Prostate gland (tissue), 2 donors: ENCODE results near the gene PTPN23. TPM values are rescaled to one million over a fixed set of nuclear protein-coding genes. Genes with fewer than 3 reads are reported as not detected.

Experiments
- DNase-seq: peaks from one replicate; pipeline ENCODE4 v3.0.0-alpha.2; 2019; ENCODE audit warnings: low spot score
- H3K27ac ChIP-seq, 2 donors: fragments of 200-600 bp; sonication (generic); 2 replicates each; pipeline ENCODE4 v1.5.1; 2017 to 2019
- H3K27me3 ChIP-seq: fragments of 200-600 bp; sonication (generic); replicated peaks from 2 replicates; pipeline ENCODE4 v1.5.1; 2019; ENCODE audit not compliant: insufficient read depth
- H3K36me3 ChIP-seq, 2 donors: fragments of 200-600 bp; sonication (generic); 1 replicate in 1 of 2; 2 replicates in 1 of 2; pipeline versions ENCODE4 v1.5.1 to v1.8.1; 2017 to 2019
- H3K4me1 ChIP-seq: fragments of 200-600 bp; sonication (generic); replicated peaks from 2 replicates; pipeline ENCODE4 v1.5.1; 2019
- H3K4me3 ChIP-seq, 2 donors: fragments of 200-600 bp; sonication (generic); 2 replicates each; pipeline ENCODE4 v1.5.1; 2017 to 2019
- H3K9me3 ChIP-seq: fragments of 200-600 bp; sonication (generic); 2 replicates; pipeline ENCODE4 v1.5.1; 2017
- POLR2A ChIP-seq: fragments of 450-650 bp; IDR thresholded peaks from one replicate; pipeline ENCODE4 v1.6.1; 2016; ENCODE audit warnings: antibody characterized with exemption, mild to moderate bottlenecking
- POLR2AphosphoS5 ChIP-seq: sonication (generic); formaldehyde crosslinking; IDR thresholded peaks from one replicate; pipeline ENCODE4 v1.6.1; 2017; ENCODE audit warnings: antibody characterized with exemption
- WGBS: methylation state at CpG from one replicate; pipeline ENCODE4 v1.1.5; 2018; 5-methylcytosine and 5-hydroxymethylcytosine counted together
- intact Hi-C: fragments of 100-400 bp; cut with DNase I; formaldehyde crosslinking; loops from one replicate; pipeline ENCODE4 v1.14.2; 2022
- total RNA-seq, 2 donors: library from RNA; depleted of rRNA; stranded (reverse); fragments of >200 nt; gene quantifications; one replicate each; pipeline ENCODE4 v1.1.0, GENCODE V29; 2016
- TF ChIP-seq, protein P1 (sequence below), 4 experiments: fragments of 200-600 bp in 2 of 4; fragments of 450-650 bp in 2 of 4; sonication (generic) in 2 of 4; IDR thresholded peaks; 1 replicate in 3 of 4; 2 replicates in 1 of 4; pipeline ENCODE4 v1.5.1; 2016 to 2019; ENCODE audit warnings: antibody characterized with exemption in 4 of 4, mild to moderate bottlenecking in 2 of 4, moderate library complexity in 2 of 4

The PTPN23 gene
- total RNA-seq, 2 donors from 2014 or later, result 31.7 to 47.4 TPM

DNA sequence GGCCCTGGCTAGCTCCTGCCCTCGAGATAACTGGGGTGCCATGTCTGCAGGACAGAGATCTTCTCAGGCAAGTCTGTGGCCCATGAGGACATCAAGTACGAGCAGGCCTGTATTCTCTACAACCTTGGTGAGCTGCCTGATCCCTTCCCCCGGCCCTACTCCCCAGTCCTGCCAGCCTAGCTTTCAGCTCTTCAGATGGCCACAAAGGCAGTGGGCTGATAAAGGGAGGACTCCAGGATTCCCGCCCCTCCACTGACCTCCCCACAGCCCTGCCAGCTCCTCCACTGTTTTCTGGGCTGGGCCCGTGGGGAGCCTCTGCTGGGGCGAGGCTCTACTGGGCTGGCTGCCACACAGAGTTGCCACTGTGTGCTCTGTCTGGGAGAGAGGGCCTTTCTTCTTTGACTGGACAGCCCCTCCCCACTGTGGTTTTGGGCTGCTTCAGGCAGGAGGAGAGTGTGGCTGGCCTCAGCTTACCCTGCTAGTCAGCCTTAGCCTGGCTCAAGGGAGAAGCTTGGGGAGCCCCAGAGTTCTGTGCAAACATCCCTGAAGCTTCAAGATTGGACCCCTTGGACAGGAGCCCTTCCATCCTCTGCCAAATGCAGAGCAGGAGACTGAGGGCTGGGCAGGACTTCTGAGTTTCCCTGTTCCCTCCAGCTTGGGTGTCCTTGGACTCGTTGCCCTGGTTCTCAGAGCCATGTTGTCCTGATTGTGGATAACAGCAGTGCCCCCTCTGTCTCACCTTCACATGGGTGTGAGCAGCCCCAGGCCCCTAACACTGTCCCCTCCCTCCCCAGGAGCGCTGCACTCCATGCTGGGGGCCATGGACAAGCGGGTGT is 24.4 kb downstream of the PTPN23 start:
- TF ChIP-seq, protein P1, sequence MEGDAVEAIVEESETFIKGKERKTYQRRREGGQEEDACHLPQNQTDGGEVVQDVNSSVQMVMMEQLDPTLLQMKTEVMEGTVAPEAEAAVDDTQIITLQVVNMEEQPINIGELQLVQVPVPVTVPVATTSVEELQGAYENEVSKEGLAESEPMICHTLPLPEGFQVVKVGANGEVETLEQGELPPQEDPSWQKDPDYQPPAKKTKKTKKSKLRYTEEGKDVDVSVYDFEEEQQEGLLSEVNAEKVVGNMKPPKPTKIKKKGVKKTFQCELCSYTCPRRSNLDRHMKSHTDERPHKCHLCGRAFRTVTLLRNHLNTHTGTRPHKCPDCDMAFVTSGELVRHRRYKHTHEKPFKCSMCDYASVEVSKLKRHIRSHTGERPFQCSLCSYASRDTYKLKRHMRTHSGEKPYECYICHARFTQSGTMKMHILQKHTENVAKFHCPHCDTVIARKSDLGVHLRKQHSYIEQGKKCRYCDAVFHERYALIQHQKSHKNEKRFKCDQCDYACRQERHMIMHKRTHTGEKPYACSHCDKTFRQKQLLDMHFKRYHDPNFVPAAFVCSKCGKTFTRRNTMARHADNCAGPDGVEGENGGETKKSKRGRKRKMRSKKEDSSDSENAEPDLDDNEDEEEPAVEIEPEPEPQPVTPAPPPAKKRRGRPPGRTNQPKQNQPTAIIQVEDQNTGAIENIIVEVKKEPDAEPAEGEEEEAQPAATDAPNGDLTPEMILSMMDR (IDR thresholded peaks at IDR 0.05), result no peak
- TF ChIP-seq POLR2AphosphoS5, result no peak
- TF ChIP-seq POLR2A, result no peak
- peak; percentile 38 for DNase-seq
- H3K9me3 ChIP-seq, result no peaks in the 10 kb centered on the region
- peaks cover 5 to 19% of the 10 kb centered on the region in 2 donors for H3K36me3 ChIP-seq
- 38% methylated on average over 9 of the region's 9 CpGs for WGBS
- peaks cover 13% of the 10 kb centered on the region for H3K4me1 ChIP-seq
- no peak overlapping the region for H3K4me3 ChIP-seq
- no peaks in the 10 kb centered on the region for H3K27me3 ChIP-seq
- peak overlapping the region; percentile 30 to 64 for H3K27ac ChIP-seq
- intact Hi-C loops, result no loop called here

DNA sequence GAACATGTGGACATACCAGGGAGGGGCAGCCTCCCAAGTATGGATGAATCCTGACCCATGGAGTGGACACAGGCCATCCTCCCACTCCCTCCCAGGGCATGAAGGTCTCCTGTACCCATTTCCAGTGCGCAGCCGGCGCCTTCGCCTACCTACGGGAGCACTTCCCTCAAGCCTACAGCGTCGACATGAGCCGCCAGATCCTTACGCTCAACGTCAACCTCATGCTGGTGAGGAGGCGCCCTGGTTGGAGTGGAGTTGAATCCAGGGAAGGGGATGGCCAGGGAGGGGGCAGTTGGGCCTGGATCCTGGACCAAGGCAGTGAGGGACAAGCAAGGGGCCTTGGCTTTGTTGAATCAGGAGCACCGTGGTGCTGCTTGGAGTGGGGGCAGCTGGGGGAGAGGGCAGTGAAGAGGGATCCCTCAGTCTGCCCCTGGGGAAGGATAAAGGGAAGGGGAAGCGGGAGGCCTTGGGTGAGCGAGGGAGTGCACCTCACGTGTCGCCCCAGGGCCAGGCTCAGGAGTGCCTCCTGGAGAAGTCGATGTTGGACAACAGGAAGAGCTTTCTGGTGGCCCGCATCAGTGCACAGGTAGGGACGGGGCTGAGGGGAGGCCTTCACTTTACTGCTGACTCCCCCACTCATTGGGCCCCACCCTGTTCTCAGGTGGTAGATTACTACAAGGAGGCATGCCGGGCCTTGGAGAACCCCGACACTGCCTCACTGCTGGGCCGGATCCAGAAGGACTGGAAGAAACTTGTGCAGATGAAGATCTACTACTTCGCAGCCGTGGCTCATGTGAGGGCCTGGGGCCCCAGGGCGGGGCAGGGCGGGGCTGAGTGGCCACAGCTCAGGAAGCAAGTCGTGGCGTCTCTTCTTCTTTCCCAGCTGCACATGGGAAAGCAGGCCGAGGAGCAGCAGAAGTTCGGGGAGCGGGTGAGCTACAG is 25.3 kb downstream of the PTPN23 start:
- intact Hi-C loops, result no loop called here
- Histone ChIP-seq H3K27me3 (no peaks in the 10 kb centered on the region), H3K4me1 (peaks cover 13% of the 10 kb centered on the region), H3K36me3 (peaks cover 5 to 19% of the 10 kb centered on the region in 2 donors), H3K9me3 (no peaks in the 10 kb centered on the region), H3K4me3 (no peak overlapping the region), H3K27ac (peak overlapping the region; percentile 30 to 64)
- no peak for TF ChIP-seq POLR2A
- TF ChIP-seq, protein P1 (IDR thresholded peaks at IDR 0.05), result no peak
- no peak for TF ChIP-seq POLR2AphosphoS5
- WGBS, result 86% methylated on average over 29 of the region's 31 CpGs
- no peak for DNase-seq

DNA sequence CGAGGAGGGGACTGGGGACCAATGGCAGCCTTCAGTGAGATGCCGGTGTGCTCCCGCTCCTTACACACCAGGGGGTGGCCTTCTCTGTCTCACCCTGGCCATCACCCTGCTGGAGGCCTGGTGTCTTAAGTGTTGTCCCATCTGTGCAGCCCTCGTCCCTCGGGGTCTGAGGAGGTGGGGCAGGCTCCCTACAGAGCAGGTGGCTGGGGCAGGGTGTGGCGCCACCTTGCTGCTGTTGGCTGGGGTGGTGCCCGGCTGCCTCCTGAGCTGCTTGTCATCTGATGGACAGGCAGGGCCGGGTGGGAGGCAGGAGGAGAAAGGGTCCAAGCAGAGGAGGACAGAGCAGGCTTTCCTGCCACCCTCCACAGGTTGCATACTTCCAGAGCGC is 25.9 kb downstream of the PTPN23 start:
- no peaks in the 10 kb centered on the region for H3K27me3 ChIP-seq
- no peak overlapping the region for H3K4me3 ChIP-seq
- WGBS, result 74% methylated on average over 6 of the region's 9 CpGs
- TF ChIP-seq POLR2A (no peak), POLR2AphosphoS5 (no peak)
- TF ChIP-seq, protein P1 (IDR thresholded peaks at IDR 0.05), result no peak
- no peak for DNase-seq
- intact Hi-C loops, result no loop called here
- H3K4me1 ChIP-seq, result peaks cover 13% of the 10 kb centered on the region
- peaks cover 5 to 21% of the 10 kb centered on the region in 2 donors for H3K36me3 ChIP-seq
- no peaks in the 10 kb centered on the region for H3K9me3 ChIP-seq
- H3K27ac ChIP-seq, result no peak overlapping the region

DNA sequence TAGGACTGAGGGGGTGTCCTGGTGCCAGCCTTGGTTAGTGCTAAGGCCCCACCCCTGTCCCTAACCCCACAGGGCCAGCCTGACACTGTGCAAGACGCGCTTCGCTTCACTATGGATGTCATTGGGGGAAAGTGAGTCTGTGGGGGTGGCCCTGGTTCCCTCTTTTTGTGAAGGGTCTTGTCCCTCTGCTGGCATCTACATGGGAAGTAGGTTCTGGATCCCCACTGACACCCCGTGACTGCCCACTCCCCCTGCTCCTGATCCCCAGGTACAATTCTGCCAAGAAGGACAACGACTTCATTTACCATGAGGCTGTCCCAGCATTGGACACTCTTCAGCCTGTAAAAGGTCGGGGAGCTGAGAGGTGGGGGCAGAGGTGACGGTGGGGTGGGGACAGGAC is 26.4 kb downstream of the PTPN23 start:
- TF ChIP-seq POLR2AphosphoS5 (no peak), POLR2A (no peak)
- TF ChIP-seq, protein P1 (IDR thresholded peaks at IDR 0.05), result no peak
- Histone ChIP-seq H3K36me3 (peaks cover 5 to 26% of the 10 kb centered on the region in 2 donors), H3K4me1 (peaks cover 13% of the 10 kb centered on the region), H3K27ac (no peak overlapping the region), H3K27me3 (no peaks in the 10 kb centered on the region), H3K9me3 (no peaks in the 10 kb centered on the region), H3K4me3 (no peak overlapping the region)
- intact Hi-C loops, result no loop called here
- WGBS, result 87% methylated on average over 7 of the region's 7 CpGs
- DNase-seq, result no peak
